ENCODE results near the gene TRERF1.
"Not testable (repeated sequence)": the region's sequence is repeated elsewhere in the genome, so short reads cannot be mapped to it uniquely, and the experiment has no call there.

The TRERF1 gene

GRCh38 chr6:42339991-42340401 lies 111.7 kb downstream of the TRERF1 start:
- peak in 2 of 3 donors; percentile 37 to 52 for DNase-seq (ENCODE audit: low read depth in 2 of 3, low spot score in 1 of 3)

- DNase-seq (ENCODE audit: low read depth in 2 of 3, low spot score in 1 of 3): no peak
Observed at GRCh38 chr6:42338744-42339222, 112.9 kb downstream of the TRERF1 start.

GRCh38 chr6:42337985-42338743 lies 113.6 kb downstream of the TRERF1 start:
- DNase-seq (ENCODE audit: low read depth in 2 of 3, low spot score in 1 of 3): no peak

GRCh38 chr6:42336431-42336830 lies 115.3 kb downstream of the TRERF1 start:
- no peak for DNase-seq (ENCODE audit: low read depth in 2 of 3, low spot score in 1 of 3)

DNA sequence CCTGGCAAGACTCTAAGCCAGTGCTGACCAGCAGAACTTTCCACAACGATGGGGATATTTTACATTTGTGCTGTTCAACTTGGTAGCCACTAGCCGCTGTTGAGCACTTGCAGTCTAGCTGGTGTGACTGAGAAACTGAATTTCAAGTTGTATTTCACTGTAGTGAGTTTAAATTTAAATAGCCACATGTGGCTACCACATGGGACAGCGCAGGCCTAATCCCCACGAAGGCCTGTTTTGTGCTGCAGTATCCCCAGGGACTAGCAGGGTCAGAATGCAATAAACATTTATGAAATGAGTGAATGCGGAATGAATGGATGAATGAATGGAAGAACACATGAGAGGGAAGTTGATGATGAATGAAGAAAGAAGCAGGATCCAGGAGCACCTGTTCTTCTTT lies 115.8 kb downstream of the TRERF1 start:
- no peak for DNase-seq (ENCODE audit: low read depth in 2 of 3, low spot score in 1 of 3)

DNA sequence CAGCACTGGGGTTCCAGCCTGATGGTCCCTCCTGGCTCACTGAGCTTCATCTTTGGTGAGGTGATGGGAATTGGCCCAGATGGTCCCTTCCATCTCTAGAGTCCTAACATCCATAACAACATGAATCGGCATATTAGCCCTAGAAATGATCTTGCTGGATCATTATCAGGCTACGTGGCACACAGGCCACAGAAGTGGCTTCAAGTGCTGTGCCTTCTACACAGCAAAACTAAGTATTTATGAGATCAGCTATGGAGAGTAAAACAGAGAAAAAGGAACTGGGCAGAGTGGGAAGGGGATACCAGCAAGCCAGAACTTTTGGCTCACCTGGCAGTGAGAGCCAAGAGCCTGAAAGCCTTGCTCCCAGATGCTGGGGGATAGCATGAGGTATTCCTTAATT lies 116.9 kb downstream of the TRERF1 start:
- no peak for DNase-seq (ENCODE audit: low read depth in 2 of 3, low spot score in 1 of 3)

GRCh38 chr6:42333612-42334011 lies 118.1 kb downstream of the TRERF1 start:
- DNase-seq (ENCODE audit: low read depth in 2 of 3, low spot score in 1 of 3): no peak

DNA sequence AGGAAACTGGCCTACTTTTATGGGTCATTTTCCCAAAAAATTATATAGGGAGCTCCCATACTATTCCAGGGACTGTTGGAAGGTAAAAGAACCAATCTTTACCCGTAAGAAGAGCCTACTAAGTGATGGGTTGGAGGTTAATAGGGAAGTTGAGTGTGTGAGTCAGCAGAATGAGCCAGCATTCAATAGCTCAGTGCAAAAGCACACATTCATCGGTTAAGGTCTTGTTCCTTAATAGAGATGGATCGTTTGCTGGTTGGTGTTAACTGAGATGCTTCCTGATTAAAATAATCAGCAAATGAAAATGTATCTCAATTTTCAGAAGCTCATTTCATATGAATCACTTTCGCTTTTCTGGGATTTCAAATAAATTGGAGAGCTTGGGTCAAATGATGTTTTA lies 118.8 kb downstream of the TRERF1 start:
- no peak for DNase-seq (ENCODE audit: low read depth in 2 of 3, low spot score in 1 of 3)

DNA sequence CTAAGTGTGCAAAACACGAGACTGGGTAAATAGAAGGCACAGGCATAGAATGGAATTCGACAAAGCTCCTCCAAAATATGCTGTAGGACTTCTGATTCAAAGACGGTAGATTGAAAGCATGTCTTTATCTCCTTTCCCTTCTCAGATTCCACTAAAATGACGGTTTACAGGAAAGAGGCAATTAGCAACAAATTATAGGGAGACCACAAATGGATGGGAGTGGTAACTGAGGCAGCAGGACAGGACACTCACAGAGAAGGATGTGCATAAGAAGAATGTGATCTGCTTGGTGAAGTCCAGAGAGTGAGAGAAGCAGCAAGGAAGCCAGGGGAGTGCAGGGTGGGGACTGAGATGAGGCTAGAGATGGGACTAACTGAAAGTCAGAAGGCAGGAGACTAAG lies 120.7 kb downstream of the TRERF1 start:
- DNase-seq (ENCODE audit: low read depth in 2 of 3, low spot score in 1 of 3): no peak

DNA sequence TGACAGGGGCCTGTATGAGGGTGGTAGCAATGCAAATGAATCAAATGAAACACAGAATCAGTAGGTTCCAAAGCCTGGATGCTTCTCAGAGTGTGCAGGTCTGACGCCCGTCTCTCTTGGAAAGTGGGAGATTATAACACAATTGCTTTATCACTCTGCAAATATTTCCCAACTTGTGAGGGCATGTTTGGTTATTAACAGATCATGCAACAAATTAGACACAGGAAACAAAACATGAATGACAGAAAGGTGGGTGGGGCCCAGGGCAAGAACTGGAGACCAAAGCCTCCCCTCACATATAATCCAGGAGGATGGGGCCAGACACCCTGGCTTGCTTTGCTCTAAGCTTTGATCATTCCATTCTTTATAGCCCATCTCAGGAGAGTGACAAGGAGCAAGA lies 125.5 kb downstream of the TRERF1 start:
- no peak for DNase-seq (ENCODE audit: low read depth in 2 of 3, low spot score in 1 of 3)

GRCh38 chr6:42324656-42325324 lies 126.9 kb downstream of the TRERF1 start:
- DNase-seq (ENCODE audit: low read depth in 2 of 3, low spot score in 1 of 3): not testable (repeated sequence)

DNA sequence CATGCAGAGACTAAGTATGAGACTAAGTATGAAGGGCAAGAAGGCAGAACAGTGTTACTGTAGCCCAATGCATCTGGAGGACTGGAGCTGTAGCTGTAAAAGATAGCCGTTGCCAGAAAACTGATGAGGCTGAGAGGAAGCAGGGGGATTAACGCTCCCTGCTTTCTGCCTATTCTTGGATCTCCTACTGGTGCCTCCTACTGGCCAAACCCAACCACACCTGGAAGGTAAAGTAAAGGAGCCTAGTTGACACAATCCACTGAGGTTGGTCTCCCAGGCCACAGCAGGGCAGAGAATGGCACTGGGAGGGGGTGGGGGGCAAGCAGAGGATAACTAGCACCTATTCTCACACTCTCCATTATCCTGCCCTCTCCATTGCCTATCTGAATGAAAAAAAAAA lies 129.1 kb downstream of the TRERF1 start:
- no peak for DNase-seq (ENCODE audit: low read depth in 2 of 3, low spot score in 1 of 3)

- no peak for DNase-seq (ENCODE audit: low read depth in 2 of 3, low spot score in 1 of 3)
Observed at GRCh38 chr6:42321976-42322375, 129.8 kb downstream of the TRERF1 start.

DNA sequence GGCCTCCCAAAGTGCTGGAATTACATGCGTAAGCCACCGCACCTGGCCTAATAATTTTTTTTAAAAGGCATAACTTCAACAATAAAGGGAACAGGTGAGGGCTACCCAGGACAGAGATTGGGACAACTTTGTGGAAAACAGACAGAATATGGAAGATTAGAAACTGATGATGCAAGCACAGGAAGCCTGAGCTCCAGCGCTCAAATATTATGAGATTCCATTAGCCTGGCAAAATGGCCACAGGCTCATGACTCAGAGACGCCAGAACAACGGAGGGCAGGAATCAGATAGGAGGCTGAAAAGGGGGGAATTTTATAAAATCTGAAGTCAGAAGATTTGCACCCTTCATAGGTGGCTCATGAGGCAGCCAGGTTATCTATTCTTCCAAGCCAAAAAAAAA lies 131.0 kb downstream of the TRERF1 start:
- DNase-seq (ENCODE audit: low read depth in 2 of 3, low spot score in 1 of 3): no peak

DNA sequence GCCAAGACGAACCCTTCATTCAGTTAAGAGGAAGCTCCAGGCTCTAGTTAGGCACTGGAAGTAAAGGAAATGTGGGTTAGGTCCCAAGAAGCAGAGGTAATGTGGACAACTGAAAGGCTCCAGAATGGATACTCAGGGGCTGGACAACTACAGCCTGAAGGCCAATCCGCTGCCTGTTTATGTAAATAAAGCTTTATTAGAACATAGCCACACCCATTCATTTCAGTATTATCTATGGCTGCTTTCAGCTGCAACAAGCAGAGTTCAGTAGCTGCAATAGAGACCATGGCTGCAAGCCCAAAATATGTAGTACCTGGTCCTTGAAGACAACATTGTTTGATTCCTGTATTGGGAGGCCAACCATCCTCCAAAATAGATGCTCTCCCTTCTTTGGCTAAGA lies 133.2 kb downstream of the TRERF1 start:
- DNase-seq (ENCODE audit: low read depth in 2 of 3, low spot score in 1 of 3): no peak

DNA sequence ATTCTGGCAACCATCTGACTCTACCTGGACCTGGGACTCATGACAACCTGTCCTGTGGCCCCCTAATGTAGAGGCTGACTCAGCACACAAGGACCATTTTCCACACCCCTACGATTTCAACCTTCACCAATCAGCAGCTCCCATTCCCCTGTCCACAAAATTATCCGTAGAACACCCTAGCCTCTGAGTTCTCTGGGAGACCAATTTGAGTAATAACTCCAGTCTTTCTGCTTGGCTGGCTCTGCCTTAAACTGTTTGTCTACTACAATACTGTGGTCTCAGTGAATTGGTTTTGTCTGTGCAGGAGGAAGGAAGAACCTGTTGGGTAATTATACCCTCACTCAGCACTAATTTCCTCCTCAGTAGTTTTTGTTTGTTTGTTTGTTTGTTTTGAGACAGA lies 134.7 kb downstream of the TRERF1 start:
- no peak for DNase-seq (ENCODE audit: low read depth in 2 of 3, low spot score in 1 of 3)

DNA sequence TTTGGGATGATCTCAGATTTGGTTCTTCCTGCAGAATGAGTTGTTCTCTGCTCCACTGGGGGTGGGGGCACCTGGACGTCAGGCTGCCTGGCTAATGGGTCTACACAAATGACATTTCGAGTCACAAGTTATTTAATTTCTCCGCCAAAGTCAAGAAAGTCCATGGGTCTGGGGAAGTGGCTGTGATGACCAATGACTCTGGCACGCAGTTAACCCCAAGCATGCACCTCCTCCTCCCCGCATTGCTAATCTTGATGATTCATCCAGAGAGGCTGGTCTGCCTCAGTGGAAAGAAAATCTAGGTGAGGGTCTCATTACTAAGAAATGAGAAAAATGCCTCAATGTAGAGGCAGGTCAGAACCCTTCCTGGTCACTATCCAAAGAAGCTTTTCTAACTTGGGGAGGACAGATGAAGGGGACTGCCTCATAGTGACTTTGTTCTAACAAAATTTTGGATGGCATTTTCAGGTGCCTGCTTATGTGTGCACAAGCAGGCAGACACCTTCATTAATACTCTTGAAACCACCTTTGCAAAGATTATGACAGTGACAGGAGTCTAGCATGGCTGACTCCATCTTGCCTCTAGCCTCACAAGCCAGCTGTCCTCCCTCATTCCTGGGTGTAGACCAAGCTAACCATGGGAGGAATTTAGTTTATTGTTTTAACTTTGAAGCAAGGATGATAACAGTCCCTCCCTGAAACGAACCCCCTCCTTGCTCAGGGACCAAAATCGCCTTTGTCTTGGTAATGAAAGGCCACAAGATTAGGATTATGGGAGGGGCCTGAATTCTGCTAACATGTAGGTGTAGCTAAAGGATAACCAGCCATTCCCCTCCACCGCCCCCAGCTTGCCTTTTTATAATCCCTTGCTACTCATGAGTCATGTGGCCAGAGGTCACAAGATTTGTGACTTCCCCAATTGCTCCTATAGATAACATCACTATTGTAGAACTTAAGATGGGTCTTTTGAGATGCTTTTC lies 135.4 kb downstream of the TRERF1 start:
- DNase-seq (ENCODE audit: low read depth in 2 of 3, low spot score in 1 of 3): no peak

DNA sequence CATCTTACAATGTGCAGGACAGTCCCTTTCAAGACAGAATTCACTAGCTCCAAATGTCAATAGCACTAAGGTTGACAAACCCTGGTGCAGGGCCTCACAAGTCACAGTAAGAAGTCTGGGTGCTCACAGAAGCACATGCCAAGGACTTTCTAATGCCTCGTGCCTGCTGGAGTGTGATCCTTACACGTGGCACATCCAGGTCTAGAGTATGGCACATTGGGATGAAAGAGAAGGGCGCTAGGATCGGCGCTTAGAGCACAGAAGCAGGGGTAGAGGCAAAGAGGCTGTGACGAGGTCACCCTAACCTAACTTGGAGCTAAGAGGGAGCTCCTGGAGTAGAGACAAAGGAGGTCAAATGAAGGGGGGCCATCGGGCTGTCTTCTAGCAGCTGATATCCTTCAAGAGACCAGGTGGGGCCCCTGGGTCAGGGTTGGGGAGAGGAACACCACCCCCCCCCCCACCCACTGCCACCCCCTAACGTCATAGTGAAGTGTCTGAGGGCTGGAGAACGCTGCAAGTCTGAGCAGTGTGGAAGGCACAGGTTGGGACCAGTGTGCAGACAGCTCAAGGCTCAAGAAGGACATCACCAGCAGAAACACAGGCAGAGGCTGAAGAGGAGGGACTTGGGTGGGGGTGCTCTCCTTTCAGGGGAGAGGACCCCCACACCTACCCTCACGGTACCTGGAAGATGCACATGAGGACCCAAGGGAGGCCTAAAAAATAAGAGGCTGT lies 136.3 kb downstream of the TRERF1 start:
- DNase-seq (ENCODE audit: low read depth in 2 of 3, low spot score in 1 of 3): no peak

GRCh38 chr6:42314571-42315258 lies 137.0 kb downstream of the TRERF1 start:
- no peak for DNase-seq (ENCODE audit: low read depth in 2 of 3, low spot score in 1 of 3)

DNA sequence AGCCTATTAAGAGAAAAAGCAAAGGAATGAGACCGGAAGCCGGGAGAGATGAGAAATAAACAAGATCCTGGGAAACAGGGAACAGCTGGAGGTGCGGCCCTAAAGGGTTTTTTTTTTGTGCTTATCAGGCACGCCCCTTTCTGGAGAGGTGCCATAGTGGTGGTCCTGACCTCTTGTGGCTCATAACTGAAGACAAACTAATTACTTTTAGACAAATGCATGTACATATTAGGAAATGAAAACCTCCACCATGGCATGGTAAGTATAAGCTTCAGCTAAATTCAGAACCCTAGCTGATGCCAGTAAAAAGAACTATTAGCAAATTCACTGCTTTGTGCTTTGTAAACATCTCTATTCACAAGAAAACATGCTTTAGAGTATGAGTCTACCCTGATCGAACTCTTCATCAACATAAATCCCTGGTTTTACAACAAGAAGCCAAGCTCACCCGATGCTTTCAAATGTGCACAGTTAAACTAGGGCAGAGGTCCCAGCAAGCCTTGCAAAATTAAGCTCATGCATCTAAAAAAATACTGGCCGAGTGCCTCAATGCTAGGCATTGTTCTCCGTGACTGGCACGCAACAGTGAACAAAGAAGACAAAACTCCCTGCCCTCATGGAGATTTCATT lies 137.7 kb downstream of the TRERF1 start:
- no peak for DNase-seq (ENCODE audit: low read depth in 2 of 3, low spot score in 1 of 3)
